Fibroblast of the aortic adventitia (primary cell): Measurements from ENCODE around the gene EPHB3. TPM values are rescaled to one million over a fixed set of nuclear protein-coding genes. Genes with fewer than 3 reads are reported as not detected.
"Not testable (repeated sequence)": the region's sequence is repeated elsewhere in the genome, so short reads cannot be mapped to it uniquely, and the experiment has no call there.

ENCODE experiments used
- DNase-seq: peaks from one replicate; pipeline ENCODE4 v3.0.0-alpha.2; 2010; ENCODE audit warnings: low read depth
- H3K4me3 ChIP-seq: 2 replicates; pipeline ENCODE4 v1.5.1; 2011; ENCODE audit warnings: low read depth, mild to moderate bottlenecking, control low read depth, low read length, moderate library complexity
- total RNA-seq: library from RNA; depleted of rRNA; stranded (reverse); fragments of >200 nt; gene quantifications from 2 replicates; pipeline ENCODE4 v1.2.3, GENCODE V29; 2012; ENCODE audit warnings: low replicate concordance
- TF ChIP-seq, protein P1 (sequence below): IDR thresholded peaks from 2 replicates; pipeline ENCODE4 v1.5.1; 2011; ENCODE audit warnings: mild to moderate bottlenecking, low read length, control low read depth, inconsistent platforms; ENCODE audit not compliant: insufficient read depth

The EPHB3 gene
- total RNA-seq, 1 donor = 2.5 TPM

DNA sequence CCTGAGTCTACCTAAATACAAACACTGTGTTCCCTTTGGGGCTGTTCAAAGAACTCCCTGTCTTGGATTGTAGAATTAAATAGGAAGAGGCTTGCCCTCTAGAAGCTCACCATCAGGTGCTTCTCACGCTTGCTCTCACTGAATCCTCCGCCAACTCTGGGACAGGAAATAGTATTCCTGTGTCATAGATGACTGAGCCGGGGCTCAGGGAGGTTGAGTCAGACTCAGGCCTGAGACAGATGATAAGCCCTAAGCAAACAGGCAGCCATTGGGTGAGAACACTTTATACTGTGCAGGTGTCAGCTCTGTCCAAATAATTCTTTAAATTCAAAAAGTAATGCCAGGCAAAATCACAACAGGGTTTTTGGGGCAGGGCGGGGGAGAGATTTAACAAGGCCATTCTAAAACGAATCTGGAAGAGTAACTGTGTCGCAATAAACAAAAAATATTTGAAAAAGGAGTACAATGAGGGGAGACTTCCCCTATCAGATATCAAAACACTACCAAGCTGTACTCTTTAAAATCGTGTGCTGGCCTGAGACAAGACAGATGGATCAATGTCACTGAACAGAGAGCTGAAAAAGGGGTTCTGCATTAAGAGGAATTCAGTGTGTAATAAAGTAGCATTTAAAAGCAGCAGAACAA is 59.0 kb downstream of the EPHB3 start:
- DNase-seq = peak; percentile 25
- TF ChIP-seq, protein P1, sequence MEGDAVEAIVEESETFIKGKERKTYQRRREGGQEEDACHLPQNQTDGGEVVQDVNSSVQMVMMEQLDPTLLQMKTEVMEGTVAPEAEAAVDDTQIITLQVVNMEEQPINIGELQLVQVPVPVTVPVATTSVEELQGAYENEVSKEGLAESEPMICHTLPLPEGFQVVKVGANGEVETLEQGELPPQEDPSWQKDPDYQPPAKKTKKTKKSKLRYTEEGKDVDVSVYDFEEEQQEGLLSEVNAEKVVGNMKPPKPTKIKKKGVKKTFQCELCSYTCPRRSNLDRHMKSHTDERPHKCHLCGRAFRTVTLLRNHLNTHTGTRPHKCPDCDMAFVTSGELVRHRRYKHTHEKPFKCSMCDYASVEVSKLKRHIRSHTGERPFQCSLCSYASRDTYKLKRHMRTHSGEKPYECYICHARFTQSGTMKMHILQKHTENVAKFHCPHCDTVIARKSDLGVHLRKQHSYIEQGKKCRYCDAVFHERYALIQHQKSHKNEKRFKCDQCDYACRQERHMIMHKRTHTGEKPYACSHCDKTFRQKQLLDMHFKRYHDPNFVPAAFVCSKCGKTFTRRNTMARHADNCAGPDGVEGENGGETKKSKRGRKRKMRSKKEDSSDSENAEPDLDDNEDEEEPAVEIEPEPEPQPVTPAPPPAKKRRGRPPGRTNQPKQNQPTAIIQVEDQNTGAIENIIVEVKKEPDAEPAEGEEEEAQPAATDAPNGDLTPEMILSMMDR = no peak
- H3K4me3 ChIP-seq = no peak overlapping the region

GRCh38 chr3:184622156-184622555 is 60.6 kb downstream of the EPHB3 start:
- not testable (repeated sequence) for DNase-seq, H3K4me3 ChIP-seq

DNA sequence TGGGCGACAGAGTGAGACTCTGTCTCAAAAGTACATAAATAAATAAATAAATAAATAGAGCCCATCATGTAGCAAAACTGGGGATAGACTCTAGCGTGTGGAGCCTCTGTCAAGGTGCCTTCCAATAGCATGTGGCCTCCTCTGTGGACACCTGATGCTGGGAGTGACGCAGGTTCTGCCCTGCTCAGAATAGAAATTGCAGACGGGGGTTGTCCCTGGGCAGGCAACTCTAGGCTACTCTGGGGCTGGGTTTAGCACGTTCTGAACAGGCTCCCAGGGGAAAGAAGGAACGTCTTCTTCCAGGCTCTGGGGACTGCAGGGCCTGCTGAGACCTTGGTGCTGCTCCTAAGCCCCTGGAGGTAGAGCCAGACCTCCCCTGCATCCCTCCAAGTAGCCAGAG is 65.3 kb downstream of the EPHB3 start:
- DNase-seq = no peak
- no peak overlapping the region for H3K4me3 ChIP-seq
- TF ChIP-seq, protein P1 = no peak

DNA sequence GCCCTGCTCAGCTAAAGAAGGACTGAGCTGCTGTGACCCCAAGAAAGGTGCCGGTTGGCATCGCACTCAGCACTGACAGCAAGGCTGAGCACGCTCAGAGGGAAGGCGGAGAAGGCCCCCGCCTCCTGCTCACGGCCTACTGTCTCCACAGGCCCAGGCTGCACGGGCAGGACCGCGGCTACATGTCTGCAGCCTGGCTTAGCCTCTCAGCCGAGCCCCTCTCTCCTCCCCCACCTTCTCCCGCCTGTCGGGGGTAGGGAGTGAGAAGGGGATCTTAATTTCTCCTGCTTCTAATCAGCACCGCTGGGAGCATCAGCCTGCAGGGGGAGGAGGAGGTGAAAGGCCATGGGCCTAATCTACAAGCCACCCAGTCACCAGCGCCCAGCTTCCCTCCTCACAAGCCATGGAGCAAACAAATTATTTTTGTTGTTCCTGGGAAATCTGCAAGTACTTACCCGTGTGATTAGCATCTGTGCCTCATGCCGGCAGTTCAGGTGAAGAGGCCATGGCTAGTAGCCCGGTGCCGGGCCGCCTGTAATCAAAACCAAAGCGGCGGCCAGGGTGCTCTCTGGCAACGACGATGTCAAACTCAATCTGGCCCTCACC is 68.1 kb downstream of the EPHB3 start:
- DNase-seq = no peak
- no peak overlapping the region for H3K4me3 ChIP-seq
- TF ChIP-seq, protein P1 = no peak

- TF ChIP-seq, protein P1 = no peak
- no peak overlapping the region for H3K4me3 ChIP-seq
- no peak for DNase-seq
Observed at GRCh38 chr3:184630861-184631471, 69.4 kb downstream of the EPHB3 start.

DNA sequence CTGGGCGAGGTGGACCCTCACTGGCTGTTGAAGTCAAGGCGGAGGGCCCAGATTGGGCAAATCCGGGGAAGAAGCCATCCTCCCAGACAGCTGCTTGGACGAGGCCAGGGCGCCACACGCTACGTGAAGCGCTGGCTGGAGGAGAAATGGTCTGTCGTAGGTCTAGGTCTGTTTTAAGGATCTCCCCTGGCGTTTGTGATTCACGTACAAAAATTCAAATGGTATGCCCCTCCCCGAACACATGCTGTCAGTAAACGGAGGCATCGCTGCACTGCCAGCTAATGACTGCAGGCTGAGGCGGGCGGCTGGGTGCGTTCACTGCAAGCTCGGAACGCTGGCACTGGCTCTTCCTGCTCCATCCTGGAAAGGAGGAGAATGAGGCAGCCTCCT is 69.9 kb downstream of the EPHB3 start:
- H3K4me3 ChIP-seq = no peak overlapping the region
- TF ChIP-seq, protein P1 = no peak
- DNase-seq = no peak

Other genes with a start within 250 kb of the EPHB3 start
- gene EIF4G1, start 247.2 kb upstream of the EPHB3 start, total RNA-seq = 234 and 292 TPM in 2 replicates
- 14.0 and 19.1 TPM in 2 replicates for gene FAM131A, start 224.2 kb upstream of the EPHB3 start, total RNA-seq
- gene CLCN2, start 200.2 kb upstream of the EPHB3 start, total RNA-seq = 5.9 and 6.2 TPM in 2 replicates
- 70.1 and 127 TPM in 2 replicates for gene POLR2H, start 200.1 kb upstream of the EPHB3 start, total RNA-seq
- 0.49 TPM in 1 of 2 replicates, not detected in the other for gene THPO, start 183.6 kb upstream of the EPHB3 start, total RNA-seq
- 0.36 and 4.6 TPM in 2 replicates for gene CHRD, start 181.7 kb upstream of the EPHB3 start, total RNA-seq
- 16.8 and 20.1 TPM in 2 replicates for gene MAGEF1, start 150.3 kb downstream of the EPHB3 start, total RNA-seq